Colonic mucosa (tissue), 4 donors: ENCODE measurements around the gene ASMTL. TPM values are rescaled to one million over a fixed set of nuclear protein-coding genes. Genes with fewer than 3 reads are reported as not detected.

Source experiments
- DNase-seq: peaks from one replicate; pipeline ENCODE4 v3.0.0-alpha.2; 2020
- H3K27ac ChIP-seq: fragments of 200-600 bp; one replicate; pipeline ENCODE4 v1.8.0; 2021
- H3K27me3 ChIP-seq: fragments of 200-600 bp; one replicate; pipeline ENCODE4 v1.8.0; 2021
- H3K36me3 ChIP-seq: fragments of 200-600 bp; one replicate; pipeline ENCODE4 v1.8.0; 2021
- H3K4me1 ChIP-seq: fragments of 200-600 bp; one replicate; pipeline ENCODE4 v1.8.0; 2021; ENCODE audit warnings: mild to moderate bottlenecking
- H3K4me3 ChIP-seq: fragments of 200-600 bp; one replicate; pipeline ENCODE4 v1.8.0; 2021
- H3K9ac ChIP-seq, 2 donors: one replicate each; pipeline ENCODE4 v1.7.0; 2013; ENCODE audit warnings: control low read depth in 2 of 2, low read depth in 2 of 2, low read length in 2 of 2
- H3K9me3 ChIP-seq: fragments of 200-600 bp; one replicate; pipeline ENCODE4 v1.8.0; 2021
- intact Hi-C: fragments of 100-400 bp; cut with DNase I; formaldehyde crosslinking; loops from one replicate; pipeline ENCODE4 v1.14.1; 2022
- total RNA-seq, 2 donors: library from RNA; stranded (reverse); fragmentation: NEBNext Ultra II Directional in 1 of 2; extraction: Animal tissue kit (Norgen Biotek cat#: 25700) in 1 of 2; gene quantifications; one replicate each; pipeline ENCODE4 v1.2.1, GENCODE V29; 2021
- TF ChIP-seq, protein P1 (sequence below): fragments of 200-600 bp; IDR thresholded peaks from one replicate; pipeline ENCODE4 v1.8.0; 2022; ENCODE audit warnings: antibody characterized with exemption, mild to moderate bottlenecking
- donor health status: healthy.
- donor health status: DM: no; HTN: no; CAD: no.
- donor health status: DM: no; HTN: no; CAD: no.

ASMTL gene
- total RNA-seq, 2 donors from 2014 or later, result 17.4 to 21.6 TPM

DNA sequence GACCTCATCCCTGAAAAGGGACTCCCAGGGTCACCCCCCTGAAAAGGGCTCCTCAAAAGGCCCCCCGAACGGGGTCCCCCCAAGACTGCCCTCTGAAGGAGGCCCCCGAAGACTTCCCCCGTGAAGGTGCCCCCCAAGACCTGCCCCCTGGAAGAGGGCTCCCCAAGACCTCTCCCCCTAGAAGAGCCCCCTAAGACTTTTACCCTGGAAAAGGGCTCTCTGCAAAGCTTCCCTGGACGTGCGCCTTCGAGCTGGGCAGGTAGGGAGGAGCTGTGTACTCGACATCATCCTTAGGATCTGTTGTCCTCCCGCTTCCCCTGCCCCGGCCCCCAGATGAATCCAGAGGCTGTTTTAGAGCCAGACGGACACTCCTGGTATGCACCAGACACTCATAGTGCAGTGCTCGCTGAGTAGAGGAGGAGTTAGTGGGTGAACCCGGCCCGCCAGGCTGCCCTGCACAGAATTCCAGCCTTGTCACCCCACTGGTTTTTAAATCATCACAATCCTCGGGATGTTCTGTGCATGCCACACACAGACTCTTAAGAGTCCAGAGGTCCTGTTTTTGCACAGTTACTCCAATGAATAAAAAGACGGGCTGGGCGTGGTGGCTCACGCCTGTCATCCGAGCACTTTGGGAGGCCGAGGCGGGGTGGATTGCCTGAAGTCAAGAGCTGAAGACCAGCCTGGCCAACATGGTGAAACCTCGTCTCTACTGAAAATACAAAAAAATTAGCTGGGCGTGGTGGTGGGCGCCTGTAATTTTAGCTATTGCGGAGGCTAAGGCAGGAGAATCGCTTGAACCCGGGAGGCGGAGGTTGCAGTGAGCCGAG is 55.1 kb downstream of the ASMTL start:
- TF ChIP-seq, protein P1, sequence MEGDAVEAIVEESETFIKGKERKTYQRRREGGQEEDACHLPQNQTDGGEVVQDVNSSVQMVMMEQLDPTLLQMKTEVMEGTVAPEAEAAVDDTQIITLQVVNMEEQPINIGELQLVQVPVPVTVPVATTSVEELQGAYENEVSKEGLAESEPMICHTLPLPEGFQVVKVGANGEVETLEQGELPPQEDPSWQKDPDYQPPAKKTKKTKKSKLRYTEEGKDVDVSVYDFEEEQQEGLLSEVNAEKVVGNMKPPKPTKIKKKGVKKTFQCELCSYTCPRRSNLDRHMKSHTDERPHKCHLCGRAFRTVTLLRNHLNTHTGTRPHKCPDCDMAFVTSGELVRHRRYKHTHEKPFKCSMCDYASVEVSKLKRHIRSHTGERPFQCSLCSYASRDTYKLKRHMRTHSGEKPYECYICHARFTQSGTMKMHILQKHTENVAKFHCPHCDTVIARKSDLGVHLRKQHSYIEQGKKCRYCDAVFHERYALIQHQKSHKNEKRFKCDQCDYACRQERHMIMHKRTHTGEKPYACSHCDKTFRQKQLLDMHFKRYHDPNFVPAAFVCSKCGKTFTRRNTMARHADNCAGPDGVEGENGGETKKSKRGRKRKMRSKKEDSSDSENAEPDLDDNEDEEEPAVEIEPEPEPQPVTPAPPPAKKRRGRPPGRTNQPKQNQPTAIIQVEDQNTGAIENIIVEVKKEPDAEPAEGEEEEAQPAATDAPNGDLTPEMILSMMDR, result no peak
- no peak overlapping the region for H3K9ac ChIP-seq
- intact Hi-C loops, result loop anchor here (10.0 kb wide), 1 partner anchor 197 kb away; the partner anchor contains the start of gene AKAP17A
- H3K4me1 ChIP-seq, result no peaks in the 10 kb centered on the region
- no peaks in the 10 kb centered on the region for H3K36me3 ChIP-seq
- H3K4me3 ChIP-seq, result no peak overlapping the region
- DNase-seq, result no peak
- H3K9me3 ChIP-seq, result no peaks in the 10 kb centered on the region
- H3K27me3 ChIP-seq, result no peaks in the 10 kb centered on the region
- no peak overlapping the region for H3K27ac ChIP-seq

GRCh38 chrX:1397001-1397400 is 55.7 kb downstream of the ASMTL start:
- Histone ChIP-seq H3K27ac (no peak overlapping the region), H3K4me1 (no peaks in the 10 kb centered on the region), H3K4me3 (no peak overlapping the region), H3K36me3 (no peaks in the 10 kb centered on the region), H3K27me3 (no peaks in the 10 kb centered on the region), H3K9ac (no peak overlapping the region), H3K9me3 (no peaks in the 10 kb centered on the region)
- TF ChIP-seq, protein P1, result no peak
- intact Hi-C loops, result loop anchor here (10.0 kb wide), 1 partner anchor 198 kb away; the partner anchor contains the start of gene AKAP17A
- DNase-seq, result no peak

DNA sequence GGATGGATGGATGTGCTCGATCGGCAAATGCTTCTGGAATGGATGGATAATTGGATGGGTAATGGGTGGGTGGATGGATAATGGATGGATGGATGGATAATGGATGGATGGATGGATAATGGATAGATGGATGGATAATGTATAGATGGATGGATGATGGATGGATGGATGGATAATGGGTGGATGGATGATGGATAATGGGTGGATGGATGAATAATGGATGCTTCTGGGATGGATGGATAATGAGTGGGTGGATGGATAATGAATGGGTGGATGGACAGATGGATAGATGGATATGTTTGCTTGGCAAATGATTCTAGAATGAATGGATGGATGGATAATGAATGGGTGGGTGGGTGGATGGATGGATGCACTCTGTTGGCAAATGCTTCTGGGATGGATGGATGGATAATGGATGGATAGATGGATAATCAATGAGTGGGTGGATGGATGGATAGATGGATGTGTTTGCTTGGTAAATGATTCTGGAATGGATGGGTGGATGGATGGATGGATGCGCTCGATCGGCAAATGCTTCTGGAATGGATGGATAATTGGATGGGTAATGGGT is 57.0 kb downstream of the ASMTL start:
- Histone ChIP-seq H3K27me3 (no peaks in the 10 kb centered on the region), H3K9me3 (no peaks in the 10 kb centered on the region), H3K4me1 (no peaks in the 10 kb centered on the region), H3K27ac (no peak overlapping the region), H3K36me3 (no peaks in the 10 kb centered on the region), H3K9ac (no peak overlapping the region), H3K4me3 (no peak overlapping the region)
- DNase-seq, result no peak
- TF ChIP-seq, protein P1, result no peak
- intact Hi-C loops, result loop anchor here (10.0 kb wide), 1 partner anchor 199 kb away; the partner anchor contains the start of gene AKAP17A

- H3K36me3 ChIP-seq, result no peaks in the 10 kb centered on the region
- intact Hi-C loops, result loop anchor here (10.0 kb wide), 1 partner anchor 200 kb away; the partner anchor contains the start of gene AKAP17A
- H3K4me3 ChIP-seq, result no peak overlapping the region
- H3K9ac ChIP-seq, result no peak overlapping the region
- H3K27ac ChIP-seq, result no peak overlapping the region
- TF ChIP-seq, protein P1, result no peak
- H3K27me3 ChIP-seq, result no peaks in the 10 kb centered on the region
- no peaks in the 10 kb centered on the region for H3K9me3 ChIP-seq
- no peak for DNase-seq
- H3K4me1 ChIP-seq, result peaks cover 5% of the 10 kb centered on the region
These were observed 57.8 kb downstream of the ASMTL start for GRCh38 chrX:1394731-1395501.
